ENCODE results near the gene IRF2.

Gene IRF2

GRCh38 chr4:184510401-184510800 lies 36.1 kb upstream of the IRF2 start:
- CTCF ChIA-PET = no interaction called here
- POLR2A ChIA-PET = no interaction called here
- DNase-seq (ENCODE audit: low read depth, low spot score) = no peak
- H3K4me3 ChIP-seq (ENCODE audit: low read depth, low read length) = no peak overlapping the region
- TF ChIP-seq CTCF (IDR thresholded peaks at IDR 0.05; ENCODE audit: insufficient read depth, low read length, missing control alignments) = no peak

GRCh38 chr4:184506527-184507121 lies 32.3 kb upstream of the IRF2 start:
- POLR2A ChIA-PET = no interaction called here
- no peak for DNase-seq (ENCODE audit: low read depth, low spot score)
- TF ChIP-seq CTCF (IDR thresholded peaks at IDR 0.05; ENCODE audit: insufficient read depth, low read length, missing control alignments) = peak; percentile 3
- no peak overlapping the region for H3K4me3 ChIP-seq (ENCODE audit: low read depth, low read length)
- CTCF ChIA-PET = interaction anchor here (0.8 to 0.9 kb wide), 2 partner anchors 13 to 16 kb away, joined by 3 read pairs; no protein-coding TSS in a partner anchor

- TF ChIP-seq CTCF (IDR thresholded peaks at IDR 0.05; ENCODE audit: insufficient read depth, low read length, missing control alignments) = no peak
- no peak overlapping the region for H3K4me3 ChIP-seq (ENCODE audit: low read depth, low read length)
- ChIA-PET POLR2A (no interaction called here), CTCF (interaction anchor here (1.1 kb wide), 1 partner anchor 217 kb away, joined by 3 read pairs; no protein-coding TSS in a partner anchor)
- no peak for DNase-seq (ENCODE audit: low read depth, low spot score)
Observed at GRCh38 chr4:184504385-184504784, 30.0 kb upstream of the IRF2 start.

- peak; percentile 9 for DNase-seq (ENCODE audit: low read depth, low spot score)
- ChIA-PET CTCF (interaction anchor here (1.1 to 1.4 kb wide), 2 partner anchors 11 to 217 kb away, joined by 3 read pairs; no protein-coding TSS in a partner anchor), POLR2A (no interaction called here)
- H3K4me3 ChIP-seq (ENCODE audit: low read depth, low read length) = no peak overlapping the region
- TF ChIP-seq CTCF (IDR thresholded peaks at IDR 0.05; ENCODE audit: insufficient read depth, low read length, missing control alignments) = no peak
Observed at GRCh38 chr4:184503869-184504300, 29.5 kb upstream of the IRF2 start.

- no peak for DNase-seq (ENCODE audit: low read depth, low spot score)
- ChIA-PET POLR2A (no interaction called here), CTCF (no interaction called here)
- no peak for TF ChIP-seq CTCF (IDR thresholded peaks at IDR 0.05; ENCODE audit: insufficient read depth, low read length, missing control alignments)
- no peak overlapping the region for H3K4me3 ChIP-seq (ENCODE audit: low read depth, low read length)
Observed at GRCh38 chr4:184500748-184501589, 26.6 kb upstream of the IRF2 start.

- no peak overlapping the region for H3K4me3 ChIP-seq (ENCODE audit: low read depth, low read length)
- no peak for DNase-seq (ENCODE audit: low read depth, low spot score)
- no peak for TF ChIP-seq CTCF (IDR thresholded peaks at IDR 0.05; ENCODE audit: insufficient read depth, low read length, missing control alignments)
- POLR2A ChIA-PET = no interaction called here
- CTCF ChIA-PET = no interaction called here
Observed at GRCh38 chr4:184499996-184500395, 25.6 kb upstream of the IRF2 start.

Data from AG04449 (cell line).